ENCODE results near the gene NPR2.

GRCh38 chr9:35811381-35812024 lies 20.1 kb downstream of the NPR2 start:
- TF ChIP-seq EP300 (IDR thresholded peaks at IDR 0.05) (no peak), CTCF (IDR thresholded peaks at IDR 0.05) (no peak)
